Right lobe of liver (tissue), 6 donors: ENCODE measurements around the gene INSR. TPM values are rescaled to one million over a fixed set of nuclear protein-coding genes. Genes with fewer than 3 reads are reported as not detected.

ENCODE experiments used
- ATAC-seq, 4 donors: fragments of 200-7000 bp; cut with Tn5 transposase; one replicate each; pipeline ENCODE4 v1.9.1; 2020; ENCODE audit warnings: mild to moderate bottlenecking in 4 of 4, moderate library complexity in 4 of 4
- DNase-seq, 3 donors: peaks; one replicate each; pipeline ENCODE4 v3.0.0-alpha.2; 2020
- H3K27ac ChIP-seq, 3 donors: fragments of 200-600 bp; one replicate each; pipeline ENCODE4 v1.8.0; 2022
- H3K27me3 ChIP-seq, 2 donors: fragments of 200-600 bp; one replicate each; pipeline ENCODE4 v1.8.0; 2022
- H3K36me3 ChIP-seq, 4 donors: fragments of 200-600 bp; sonication (generic) in 1 of 4; one replicate each; pipeline versions ENCODE4 v1.5.1 to v1.8.0; 2017 to 2022; ENCODE audit warnings: control low read depth in 1 of 4
- H3K4me1 ChIP-seq, 4 donors: fragments of 200-600 bp; sonication (generic) in 1 of 4; one replicate each; pipeline versions ENCODE4 v1.5.1 to v1.8.0; 2017 to 2022; ENCODE audit warnings: control low read depth in 1 of 4
- H3K4me3 ChIP-seq, 3 donors: fragments of 200-600 bp; one replicate each; pipeline ENCODE4 v1.8.0; 2022
- H3K9me3 ChIP-seq, 4 donors: fragments of 200-600 bp; sonication (generic) in 1 of 4; one replicate each; pipeline versions ENCODE4 v1.5.1 to v1.8.0; 2017 to 2022; ENCODE audit warnings: control low read depth in 1 of 4
- POLR2A ChIP-seq: fragments of 450-650 bp; IDR thresholded peaks from one replicate; pipeline ENCODE4 v1.6.1; 2017; ENCODE audit warnings: antibody characterized with exemption, mild to moderate bottlenecking
- WGBS: methylation state at CpG from one replicate; pipeline ENCODE4 v1.1.6; 2018; ENCODE audit warnings: low coverage, low lambda C conversion rate; ENCODE audit not compliant: insufficient coverage; ENCODE audit errors: missing lambda C conversion rate; 5-methylcytosine and 5-hydroxymethylcytosine counted together
- intact Hi-C, 2 donors: fragments of 100-400 bp; cut with DNase I; formaldehyde crosslinking; loops; one replicate each; pipeline versions ENCODE4 v1.11.2 to v1.14.1; 2022
- total RNA-seq, 6 experiments: library from RNA; depleted of rRNA in 2 of 6; stranded (reverse); fragments of >200 nt in 2 of 6; fragmentation: NEBNext Ultra II Directional in 3 of 6; extraction: Animal tissue kit (Norgen Biotek cat#: 25700) in 3 of 6; gene quantifications; one replicate each; pipeline versions ENCODE4 v1.1.0 to v1.2.4, GENCODE V29; 2016 to 2023
- TF ChIP-seq, protein P1 (sequence below), 4 donors: fragments of 200-600 bp in 3 of 4; fragments of 450-650 bp in 1 of 4; IDR thresholded peaks; one replicate each; pipeline versions ENCODE4 v1.5.1 to v1.8.0; 2016 to 2022; ENCODE audit warnings: antibody characterized with exemption in 4 of 4, mild to moderate bottlenecking in 2 of 4
- donor health status: DM: no; HTN: yes; CAD: no.
- donor health status: DM: no; HTN: no; CAD: no.
- donor health status: DM: no; HTN: no; CAD: no.
- donor health status: DM: no; HTN: yes; CAD: no.
- donor health status: DM: no; HTN: yes; CAD: no.

INSR gene
- total RNA-seq, 6 experiments from 2014 or later, result 82.7 to 121 (median 106) TPM

DNA sequence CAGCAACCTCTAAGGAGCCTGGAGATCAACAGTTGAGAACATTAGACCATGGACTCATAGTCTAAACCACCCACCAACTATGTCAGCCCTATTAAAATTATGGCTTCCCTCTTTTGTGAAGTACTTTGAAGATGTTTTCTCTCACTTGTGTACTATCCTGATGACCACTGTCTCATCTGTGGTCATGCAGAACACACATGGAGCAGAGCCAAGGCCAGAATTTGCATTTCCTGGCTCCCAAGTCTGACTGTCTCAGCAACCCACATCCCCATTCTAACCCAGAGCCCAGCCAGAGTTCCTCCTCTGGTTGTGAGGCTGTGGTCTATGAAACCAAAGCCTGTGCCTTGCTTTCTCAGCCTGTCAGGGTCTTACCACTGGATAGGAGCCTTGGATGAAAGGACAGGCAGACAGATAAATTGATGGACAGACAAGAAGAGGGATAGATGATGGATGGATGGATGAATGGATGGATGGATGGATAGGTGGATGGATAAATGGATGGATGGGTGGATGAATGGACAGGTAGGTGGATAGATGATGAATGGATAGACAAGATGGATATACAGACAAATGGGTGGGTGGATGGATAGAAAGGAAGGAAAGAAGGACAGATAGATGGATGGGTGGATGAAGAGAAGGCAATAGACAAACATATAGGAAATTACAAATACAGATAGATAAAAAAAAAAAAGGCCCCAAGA, 189.3 kb downstream of the INSR start:
- no peaks in the 10 kb centered on the region for H3K9me3 ChIP-seq

DNA sequence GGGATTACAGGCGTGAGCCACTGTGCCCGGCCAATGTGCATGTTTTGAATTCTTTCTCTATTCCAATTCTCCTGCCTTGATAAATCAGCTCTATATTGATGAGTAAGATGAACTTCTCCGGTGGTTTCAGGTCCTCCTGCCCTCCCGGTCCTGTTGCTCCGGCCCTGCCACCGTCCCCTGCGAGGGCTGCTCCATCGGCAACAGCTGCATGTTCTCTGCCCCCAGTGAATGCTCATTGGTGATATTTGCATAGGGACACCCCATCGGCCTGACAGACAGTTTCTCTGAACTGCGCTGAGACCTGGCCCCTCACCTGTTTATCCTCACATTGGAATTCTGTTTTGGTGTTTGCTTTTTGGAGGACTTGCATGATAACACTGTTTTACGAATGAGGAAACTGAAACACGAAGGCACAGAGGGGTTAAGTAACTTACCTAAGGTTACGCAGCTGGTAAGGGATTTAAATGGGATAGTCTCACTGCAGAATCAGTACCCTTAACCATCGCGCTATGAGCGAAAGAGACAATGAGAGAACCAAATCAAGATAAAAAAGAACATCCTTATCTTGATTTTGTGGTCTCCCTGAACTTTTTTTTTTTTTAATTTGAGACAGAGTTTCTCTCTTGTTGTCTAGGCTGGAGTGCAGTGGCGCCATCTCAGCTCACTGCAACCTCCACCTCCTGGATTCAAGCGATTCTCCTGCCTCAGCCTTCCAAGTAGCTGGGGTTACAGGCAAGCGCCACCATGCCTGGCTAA, 192.5 kb downstream of the INSR start:
- Histone ChIP-seq H3K4me1 (no peaks in the 10 kb centered on the region), H3K36me3 (no peaks in the 10 kb centered on the region), H3K27ac (no peak overlapping the region), H3K4me3 (no peak overlapping the region), H3K27me3 (no peaks in the 10 kb centered on the region), H3K9me3 (no peaks in the 10 kb centered on the region)
- intact Hi-C loops, result loop anchor here (5.0 to 10.0 kb wide), 2 partner anchors 241 to 243 kb away; partner anchors contain the start of gene ARHGEF18 (in 1 of the 2)
- TF ChIP-seq POLR2A, result no peak
- TF ChIP-seq, protein P1, sequence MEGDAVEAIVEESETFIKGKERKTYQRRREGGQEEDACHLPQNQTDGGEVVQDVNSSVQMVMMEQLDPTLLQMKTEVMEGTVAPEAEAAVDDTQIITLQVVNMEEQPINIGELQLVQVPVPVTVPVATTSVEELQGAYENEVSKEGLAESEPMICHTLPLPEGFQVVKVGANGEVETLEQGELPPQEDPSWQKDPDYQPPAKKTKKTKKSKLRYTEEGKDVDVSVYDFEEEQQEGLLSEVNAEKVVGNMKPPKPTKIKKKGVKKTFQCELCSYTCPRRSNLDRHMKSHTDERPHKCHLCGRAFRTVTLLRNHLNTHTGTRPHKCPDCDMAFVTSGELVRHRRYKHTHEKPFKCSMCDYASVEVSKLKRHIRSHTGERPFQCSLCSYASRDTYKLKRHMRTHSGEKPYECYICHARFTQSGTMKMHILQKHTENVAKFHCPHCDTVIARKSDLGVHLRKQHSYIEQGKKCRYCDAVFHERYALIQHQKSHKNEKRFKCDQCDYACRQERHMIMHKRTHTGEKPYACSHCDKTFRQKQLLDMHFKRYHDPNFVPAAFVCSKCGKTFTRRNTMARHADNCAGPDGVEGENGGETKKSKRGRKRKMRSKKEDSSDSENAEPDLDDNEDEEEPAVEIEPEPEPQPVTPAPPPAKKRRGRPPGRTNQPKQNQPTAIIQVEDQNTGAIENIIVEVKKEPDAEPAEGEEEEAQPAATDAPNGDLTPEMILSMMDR (IDR thresholded peaks at IDR 0.05), result no peak
- ATAC-seq (no peak), DNase-seq (no peak)
- 36% methylated on average over 17 of the region's 19 CpGs for WGBS

More for the DNA sequence above, 189.3 kb downstream of the INSR start:
- Histone ChIP-seq H3K27me3 (no peaks in the 10 kb centered on the region), H3K36me3 (no peaks in the 10 kb centered on the region), H3K4me3 (no peak overlapping the region), H3K27ac (no peak overlapping the region), H3K4me1 (no peaks in the 10 kb centered on the region)
- intact Hi-C loops, result loop anchor here (5.0 to 10.0 kb wide), 2 partner anchors 237 to 240 kb away; partner anchors contain the start of gene ARHGEF18 (in 1 of the 2)
- ATAC-seq (peak; percentile 20 to 51 (median 27)), DNase-seq (no peak)
- no peak for TF ChIP-seq POLR2A
- TF ChIP-seq, protein P1 (IDR thresholded peaks at IDR 0.05), result no peak

DNA sequence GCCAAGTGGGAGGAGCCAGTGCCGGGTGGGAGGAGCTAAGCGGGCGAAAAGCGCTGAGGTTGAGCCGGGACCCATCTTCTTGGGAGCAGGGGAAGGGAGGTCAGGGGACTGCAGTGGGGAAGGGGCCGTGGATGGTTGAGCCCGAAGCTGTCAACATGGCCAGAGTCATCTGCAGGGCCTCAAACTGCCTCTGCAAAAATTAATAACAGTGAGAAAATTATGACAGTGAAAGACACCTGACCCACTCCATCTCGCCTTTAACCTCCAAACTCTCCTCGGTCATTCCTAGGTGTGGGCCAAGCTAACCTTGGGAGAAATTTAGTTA, 194.7 kb downstream of the INSR start:
- intact Hi-C loops, result no loop called here
- H3K4me3 ChIP-seq, result peak overlapping the region; percentile 55 to 75 (median 73)
- no peaks in the 10 kb centered on the region for H3K4me1 ChIP-seq
- TF ChIP-seq POLR2A, result no peak
- TF ChIP-seq, protein P1 (IDR thresholded peaks at IDR 0.05), result no peak
- no peaks in the 10 kb centered on the region for H3K27me3 ChIP-seq
- no peaks in the 10 kb centered on the region for H3K36me3 ChIP-seq
- peak overlapping the region; percentile 84 to 94 (median 85) for H3K27ac ChIP-seq
- no peaks in the 10 kb centered on the region for H3K9me3 ChIP-seq
- no peak for DNase-seq
- ATAC-seq, result no peak
- 17% methylated on average over 9 of the region's 9 CpGs for WGBS

DNA sequence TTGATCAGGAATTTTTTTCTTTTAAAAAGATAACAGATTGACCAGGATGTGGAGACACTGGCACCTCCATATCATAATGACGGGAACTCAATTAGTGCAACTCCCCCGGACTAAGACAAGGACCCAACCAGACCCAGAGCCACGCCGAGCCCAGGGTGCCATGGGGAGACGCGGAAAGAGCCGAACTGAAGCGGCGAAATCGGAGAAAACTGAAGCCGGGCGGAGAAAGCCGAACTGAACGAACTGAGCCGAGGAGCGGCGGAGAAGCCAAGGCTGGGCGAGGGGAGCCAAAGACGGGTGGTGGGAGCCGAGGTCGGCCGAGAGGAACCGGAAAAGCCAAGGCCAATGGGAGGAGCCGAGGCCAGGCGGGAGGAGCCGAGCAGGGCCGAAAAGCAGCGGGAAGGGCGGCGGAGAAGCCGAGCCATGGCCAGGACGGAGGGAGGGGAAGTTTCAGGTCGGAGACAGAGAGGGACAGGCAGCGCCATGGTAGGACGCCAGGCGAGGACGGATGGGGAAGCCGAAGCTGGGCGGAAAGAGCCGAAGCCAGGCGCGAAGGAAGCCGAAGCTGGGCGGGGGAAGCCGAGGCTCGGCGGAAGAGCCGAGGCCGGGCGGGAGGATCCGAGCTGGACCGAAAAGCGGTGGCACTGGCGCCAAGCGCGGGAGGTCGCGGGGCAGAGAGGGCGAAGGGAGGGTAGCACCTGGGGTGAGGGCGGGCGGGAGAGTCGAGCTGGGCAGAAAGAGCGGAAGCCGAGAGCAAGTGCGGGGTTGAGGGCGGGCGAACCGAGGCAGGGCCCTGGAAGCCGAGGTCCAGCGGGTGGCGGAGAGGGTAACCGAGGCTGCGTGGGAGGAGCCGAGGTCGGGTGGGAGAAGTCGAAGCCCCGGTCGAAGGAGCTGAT, 195.3 kb downstream of the INSR start:
- intact Hi-C loops, result no loop called here
- no peaks in the 10 kb centered on the region for H3K36me3 ChIP-seq
- under 1% methylated on average over 74 of the region's 78 CpGs for WGBS
- no peaks in the 10 kb centered on the region for H3K9me3 ChIP-seq
- no peaks in the 10 kb centered on the region for H3K4me1 ChIP-seq
- TF ChIP-seq POLR2A, result peak; percentile 40
- TF ChIP-seq, protein P1 (IDR thresholded peaks at IDR 0.05), result no peak
- peak overlapping the region; percentile 84 to 94 (median 85) for H3K27ac ChIP-seq
- ATAC-seq, result peak; percentile 90 to 95 (median 94)
- H3K27me3 ChIP-seq, result no peaks in the 10 kb centered on the region
- peak overlapping the region; percentile 55 to 75 (median 73) for H3K4me3 ChIP-seq
- peak; percentile 89 to 93 (median 91) for DNase-seq
